Measurements from ENCODE around the gene IER3. TPM values are rescaled to one million over a fixed set of nuclear protein-coding genes. Genes with fewer than 3 reads are reported as not detected.

The IER3 gene
- total and polyA plus RNA-seq, 2 of the 13 experiments (the other 11 are each of a cell fraction or from before 2014, with no cell fraction given): 51.1 to 131 TPM

- no peak overlapping the region for H3K27ac ChIP-seq (ENCODE audit: extremely low read length, insufficient read depth, low read length)
- 90% methylated on average over 6 of the region's 6 CpGs for WGBS (ENCODE audit: low lambda C conversion rate)
- peaks cover 37% of the 10 kb centered on the region for H3K79me2 ChIP-seq (ENCODE audit: insufficient read depth, low read length)
- H3K36me3 ChIP-seq (replicated peaks in 1 of 2; ENCODE audit: control insufficient read depth in 1 of 2, insufficient read depth in 2 of 2, low read length in 2 of 2): peaks cover 20 to 58% of the 10 kb centered on the region in 2 experiments
- no TSS peak for BruUV-seq (replicated peaks)
- H3K27me3 ChIP-seq (ENCODE audit: control insufficient read depth in 1 of 2, insufficient read depth in 2 of 2, low read length in 2 of 2): no peaks in the 10 kb centered on the region; a peak in 1 of 5 replicates
- CTCF ChIA-PET (ENCODE audit: low intra/inter-chr PET ratio, low total read pairs): interaction anchor here (1.3 kb wide), 1 partner anchor 42 kb away, joined by 3 read pairs; no protein-coding TSS in a partner anchor
- POLR2A ChIA-PET: interaction anchor here (1.2 to 5.0 kb wide), 6 partner anchors 8 to 53 kb away, joined by 3 to 92 read pairs (median 6); partner anchors contain the start of genes DHX16, FLOT1 and MDC1
- ATAC-seq (no peak), DNase-seq (ENCODE audit: low spot score) (no peak), FAIRE-seq (no peak)
- H2AFZ ChIP-seq (ENCODE audit: low read length): no peak overlapping the region
- in situ Hi-C loops (cut with HindIII; ENCODE audit: extremely low pct_ligation_motif_present, low pct_unique_long_range_greater_than_20kb) (loop anchor here (5.0 to 10.0 kb wide), 2 partner anchors 48 to 240 kb away; partner anchors contain the start of gene HLA-E), intact Hi-C loops (cut with micrococcal nuclease; ENCODE audit: unreplicated experiment) (loop anchor here (5.0 kb wide), 2 partner anchors 152 to 243 kb away; no protein-coding TSS in a partner anchor)
- H3K9ac ChIP-seq (ENCODE audit: insufficient read depth, low read depth, low read length): no peak overlapping the region
- H3K9me3 ChIP-seq (ENCODE audit: low read length): no peaks in the 10 kb centered on the region
- no peak overlapping the region for H3K4me3 ChIP-seq (replicated peaks in 1 of 3; ENCODE audit: insufficient read depth in 1 of 3, low read depth in 2 of 3, low read length in 3 of 3)
- H3K4me2 ChIP-seq (ENCODE audit: low read depth, low read length): no peak overlapping the region
- H4K20me1 ChIP-seq (ENCODE audit: insufficient read depth, low read length): peaks cover 44% of the 10 kb centered on the region
- H3K4me1 ChIP-seq (ENCODE audit: insufficient read depth, low read length): peaks cover 48% of the 10 kb centered on the region
- TF ChIP-seq IRF2 (CRISPR knock-in tag; IDR thresholded peaks at IDR 0.05) (no peak), ZNF740 (CRISPR knock-in tag; IDR thresholded peaks at IDR 0.05) (0 out of 2 replicates have a peak, but pooled peaks have one; percentile 16), PAF1 (CRISPR knock-in tag; IDR thresholded peaks at IDR 0.05) (peak; percentile 72; the same call in 1 of the 2 replicates), POLR2AphosphoS5 (IDR thresholded peaks at IDR 0.05; ENCODE audit: low read depth, low read length) (peak; percentile 65), ZFP1 (CRISPR knock-in tag; IDR thresholded peaks at IDR 0.05) (0 out of 2 replicates have a peak, but pooled peaks have one; percentile 7), ZNF503 (CRISPR knock-in tag; IDR thresholded peaks at IDR 0.05) (no peak), POLR2A (IDR thresholded peaks at IDR 0.05; ENCODE audit: insufficient read depth in 1 of 2, low read depth in 2 of 2, low read length in 2 of 2) (peak in 1 of 2 experiments; percentile 55; a peak in 3 of 4 replicates), ATF4 (CRISPR knock-in tag; IDR thresholded peaks at IDR 0.05) (0 out of 4 replicates have a peak, but pooled peaks of 1 of the 2 experiments have one; percentile 32), FOXP1 (IDR thresholded peaks at IDR 0.05) (no peak), FOXP1 (CRISPR knock-in tag; IDR thresholded peaks at IDR 0.05) (0 out of 2 replicates have a peak, but pooled peaks have one; percentile 9), SKI (IDR thresholded peaks at IDR 0.05; ENCODE audit: partially characterized antibody) (no peak), SSRP1 (CRISPR knock-in tag; IDR thresholded peaks at IDR 0.05) (peak; percentile 95), ZNF646 (CRISPR knock-in tag; IDR thresholded peaks at IDR 0.05) (no peak), AGO2 (optimal IDR thresholded peaks at IDR 0.05; ENCODE audit: low read depth, low read length) (peak; percentile 21), ELF1 (CRISPR knock-in tag; IDR thresholded peaks at IDR 0.05) (no peak)
Observed at GRCh38 chr6:30724906-30725667, 19.3 kb downstream of the IER3 start.
